GM12874 (cell line): ENCODE data around the gene PIR.

Source experiments
- CTCF ChIP-seq: IDR thresholded peaks from 2 replicates; pipeline ENCODE4 v1.5.1; 2011; ENCODE audit warnings: low read depth, mild to moderate bottlenecking, control low read depth, low read length, moderate library complexity; ENCODE audit not compliant: insufficient read depth

The PIR gene

GRCh38 chrX:15504661-15505060, 11.5 kb upstream of the PIR start:
- no peak for TF ChIP-seq CTCF

- TF ChIP-seq CTCF = no peak
Measured at GRCh38 chrX:15501506-15501905, 8.4 kb upstream of the PIR start.

- no peak for TF ChIP-seq CTCF
Measured at GRCh38 chrX:15500497-15500966, 7.4 kb upstream of the PIR start, which contains the start of gene BMX. Gene BMX (plus strand): TSS chrX:15500807. CDS start chrX:15508354, 7,547 bp downstream.

- no peak for TF ChIP-seq CTCF
Measured at GRCh38 chrX:15499976-15500375, 6.8 kb upstream of the PIR start.

- no peak for TF ChIP-seq CTCF
Measured at GRCh38 chrX:15498741-15499140, 5.6 kb upstream of the PIR start.

GRCh38 chrX:15497865-15498264, 4.7 kb upstream of the PIR start:
- peak; percentile 54 for TF ChIP-seq CTCF

- TF ChIP-seq CTCF = no peak
Measured at GRCh38 chrX:15496824-15497223, 3.7 kb upstream of the PIR start.
